Stimulated activated CD4-positive, alpha-beta T cell treated with anti-CD3 and anti-CD28 coated beads, Interleukin-4, amount 100 ng/mL, for 48 hours (primary cell): ENCODE measurements around the gene CACNA1A.
"Not testable (repeated sequence)": the region's sequence is repeated elsewhere in the genome, so short reads cannot be mapped to it uniquely, and the experiment has no call there.

Source experiments
- DNase-seq, 2 donors: peaks; one replicate each; pipeline ENCODE4 v3.0.0-alpha.2; 2020; ENCODE audit warnings: low read depth in 2 of 2

Gene CACNA1A

DNA sequence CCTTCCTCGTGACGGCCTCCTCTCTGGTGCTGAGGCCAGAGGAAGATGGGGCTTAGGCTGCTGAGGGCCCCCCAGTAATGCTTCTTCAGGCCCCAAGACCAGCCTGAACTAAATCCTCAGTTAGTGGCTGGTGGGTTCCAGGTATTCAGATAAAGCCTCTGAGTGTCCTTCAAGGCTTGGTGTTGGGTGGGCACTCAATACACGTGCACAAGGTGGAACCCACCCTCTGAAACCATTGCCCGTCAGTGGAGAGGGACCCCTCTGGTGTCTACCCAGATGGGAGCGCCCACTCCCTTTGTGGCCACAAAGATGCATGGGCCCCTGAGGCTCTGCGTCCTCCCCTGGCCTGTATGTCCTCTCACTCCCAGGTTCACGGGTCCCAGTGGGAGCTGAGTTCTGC is 277.0 kb downstream of the CACNA1A start:
- DNase-seq: no peak

DNA sequence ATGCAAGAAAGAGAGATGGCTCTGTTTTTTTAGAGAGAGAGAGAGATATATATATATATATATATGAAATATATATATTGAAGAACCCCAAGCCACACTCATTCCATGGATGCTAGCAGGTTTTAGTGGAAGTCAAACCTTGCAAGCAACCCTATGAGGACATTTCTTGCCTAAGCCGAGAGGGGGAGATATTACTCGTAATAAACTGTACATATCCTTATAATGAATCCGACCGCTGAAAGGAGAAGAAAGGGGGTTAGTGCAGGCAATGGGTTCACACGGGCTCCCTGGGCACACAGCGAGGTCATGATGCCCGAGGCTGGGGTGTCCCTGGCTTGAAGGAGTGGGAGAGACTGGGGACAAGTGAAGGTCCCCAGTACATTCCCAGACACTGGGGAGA is 277.7 kb downstream of the CACNA1A start:
- no peak for DNase-seq

DNA sequence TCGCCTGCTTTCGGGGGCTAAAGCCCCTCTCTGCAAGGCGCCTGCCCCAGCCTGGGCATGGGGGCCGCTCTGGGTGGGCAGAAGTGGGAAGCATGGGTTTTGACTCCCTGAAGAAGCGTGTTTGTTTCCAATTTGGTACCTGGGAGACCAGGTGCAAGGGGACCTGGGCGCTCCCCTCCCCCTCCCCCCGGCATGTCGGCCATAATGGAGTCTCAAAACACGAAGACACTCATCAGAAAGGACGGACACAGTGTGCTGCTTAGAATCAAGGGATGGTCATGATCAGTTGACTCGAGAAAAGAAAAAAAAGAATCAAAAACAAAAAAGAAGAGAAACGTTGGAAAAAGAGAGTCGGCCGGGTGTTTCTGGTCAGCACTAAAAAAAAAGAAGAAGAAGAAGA is 279.3 kb downstream of the CACNA1A start:
- no peak for DNase-seq

DNA sequence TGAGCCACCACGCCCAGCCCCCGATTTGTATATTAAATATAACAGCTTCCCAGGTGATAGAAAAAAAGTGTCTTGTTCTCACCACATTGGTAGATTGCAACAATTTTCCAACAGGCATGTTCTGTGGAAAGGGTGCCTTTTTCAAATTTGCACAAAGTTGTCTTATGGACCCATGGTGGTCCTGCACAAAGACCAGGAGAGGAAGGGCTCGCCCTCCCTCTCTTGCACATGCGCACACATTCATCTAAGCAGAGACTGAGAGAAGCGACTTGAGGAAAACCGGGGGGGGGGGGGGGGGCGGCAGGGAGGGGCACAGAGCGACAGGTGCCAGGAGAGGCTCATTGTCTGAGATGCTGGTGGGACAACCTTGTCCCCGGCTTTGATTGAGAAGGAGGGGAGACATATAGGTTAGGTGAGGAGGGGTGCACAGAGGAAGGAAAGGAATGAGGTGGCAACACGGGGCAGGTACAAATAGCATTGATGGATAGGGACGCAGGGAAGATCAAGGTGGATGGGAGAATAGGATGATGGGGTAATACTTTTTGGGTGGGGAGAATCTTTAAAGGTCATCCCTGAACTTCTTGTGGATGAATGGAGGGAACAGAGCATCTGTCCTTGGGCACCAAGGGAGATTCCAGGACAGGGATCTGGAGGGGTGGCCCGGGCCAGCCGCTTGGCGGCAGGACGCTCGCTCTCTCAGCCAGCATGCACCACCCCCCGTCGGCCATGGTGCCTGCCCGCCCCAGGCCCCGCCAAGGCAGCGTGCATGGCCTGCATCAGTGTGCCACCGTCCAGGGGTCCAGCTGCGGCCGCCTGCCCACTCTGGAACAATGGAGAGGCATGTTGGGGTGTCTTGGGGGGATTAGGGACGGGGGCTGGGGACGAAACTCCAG is 280.1 kb downstream of the CACNA1A start:
- no peak for DNase-seq

DNA sequence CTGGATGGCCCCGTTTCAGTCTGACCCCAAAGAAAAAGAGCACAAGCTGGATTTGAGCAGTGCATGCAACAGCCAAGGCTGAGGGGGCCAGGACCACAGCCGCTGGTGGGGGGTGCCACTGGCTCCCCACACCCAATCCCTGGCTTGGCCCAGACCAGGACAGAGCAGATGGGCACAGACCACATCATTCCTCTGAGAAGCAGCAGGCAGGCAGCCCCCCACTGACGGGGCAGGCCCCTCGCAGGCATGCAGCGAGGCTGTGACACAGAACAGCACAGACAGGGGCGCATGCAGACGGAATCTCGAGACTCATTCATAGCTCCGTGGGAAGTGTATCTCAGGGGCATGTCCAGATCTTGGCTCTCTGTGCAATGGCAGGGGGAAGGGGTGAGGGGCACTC is 281.2 kb downstream of the CACNA1A start:
- DNase-seq: no peak

DNA sequence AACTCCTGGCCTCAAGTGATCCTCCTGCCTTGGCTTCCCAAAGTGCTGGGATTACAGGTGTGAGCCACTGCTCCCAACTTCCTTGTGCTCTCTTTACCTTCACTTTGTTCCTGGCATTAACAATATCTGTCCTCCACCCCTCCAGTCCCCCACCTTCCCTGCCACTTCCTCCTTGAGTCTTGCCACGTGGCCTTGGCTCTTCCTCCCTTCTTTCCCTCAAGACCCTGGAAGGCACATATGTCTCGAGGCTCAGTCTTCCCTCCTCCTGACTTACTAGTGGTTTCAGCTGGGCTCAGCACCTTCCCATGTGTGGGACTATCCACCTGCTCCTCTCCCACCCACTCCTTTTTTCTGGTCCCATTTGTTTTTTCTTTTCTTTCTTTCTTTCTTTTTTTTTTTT is 285.4 kb downstream of the CACNA1A start:
- DNase-seq: no peak

DNA sequence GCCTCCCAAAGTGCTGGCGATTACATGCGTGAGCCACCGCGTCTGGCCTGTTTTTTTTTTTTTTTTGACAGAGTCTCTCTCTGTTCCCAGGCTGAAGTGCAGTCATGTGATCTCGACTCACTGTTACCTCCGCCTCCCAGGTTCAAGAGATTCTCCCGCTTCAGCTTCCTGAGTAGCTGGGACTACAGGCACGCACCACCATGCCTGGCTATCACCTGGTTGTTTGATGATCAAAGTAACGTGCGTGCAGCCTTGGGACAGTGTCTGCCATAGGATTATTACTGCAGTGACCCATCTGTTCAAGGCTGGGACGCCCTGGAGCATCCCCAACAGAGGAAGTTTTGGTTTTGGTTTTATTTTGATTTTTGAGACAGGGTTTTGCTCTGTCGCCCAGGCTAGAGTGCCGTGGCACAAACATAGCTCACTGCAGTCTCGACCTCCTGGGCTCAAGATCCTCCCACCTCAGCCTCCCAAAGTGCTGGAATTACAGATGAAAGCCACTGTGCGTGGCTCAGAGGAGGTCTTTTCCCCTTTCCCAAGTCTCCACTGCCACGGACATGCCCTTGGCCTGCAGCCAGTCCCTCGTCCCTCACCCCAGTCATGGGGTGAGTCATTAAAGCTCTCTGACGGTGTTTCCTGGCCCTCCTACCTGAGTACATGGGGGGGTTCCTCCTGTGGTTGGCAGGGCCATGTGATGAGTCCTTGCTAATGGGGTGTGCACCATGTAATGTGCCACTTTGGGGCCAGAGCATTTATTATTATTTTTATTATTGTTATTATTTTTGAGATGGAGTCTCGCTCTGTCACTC is 290.5 kb downstream of the CACNA1A start:
- peak in 1 of 2 donors; percentile 10 for DNase-seq

DNA sequence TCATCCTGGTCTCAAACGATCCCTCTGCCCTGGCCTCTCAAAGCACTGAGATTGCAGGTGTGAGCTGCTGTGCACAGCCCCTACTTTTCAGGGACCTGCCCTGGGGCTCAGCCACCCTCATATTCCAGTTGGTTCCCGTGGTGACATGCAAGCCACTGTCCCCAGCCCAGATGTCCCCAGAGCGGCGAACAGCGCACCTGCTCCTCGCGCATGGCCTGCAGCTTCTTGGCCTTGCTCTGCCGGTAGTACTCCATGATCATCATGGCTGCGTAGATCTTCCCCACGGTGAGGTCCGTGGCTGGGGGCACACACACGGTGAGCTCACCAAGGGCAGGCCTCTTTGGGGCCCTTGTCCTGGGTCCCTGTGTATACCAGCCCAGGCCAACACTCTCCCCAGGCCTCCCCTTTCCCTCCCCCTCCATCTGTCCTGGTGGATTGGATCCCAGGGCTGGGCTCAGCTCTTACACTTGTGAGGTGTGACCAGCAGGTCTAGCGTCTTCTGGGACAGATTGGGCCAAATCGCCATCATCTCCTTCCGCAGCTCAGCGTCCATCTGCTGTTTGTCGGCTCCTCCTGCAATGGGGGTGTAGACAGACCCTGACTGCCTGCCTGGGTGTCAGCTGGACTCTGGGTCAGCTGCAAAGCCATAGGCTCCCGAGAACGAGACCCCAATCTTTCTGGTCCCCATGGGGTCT is 292.1 kb downstream of the CACNA1A start:
- no peak for DNase-seq

DNA sequence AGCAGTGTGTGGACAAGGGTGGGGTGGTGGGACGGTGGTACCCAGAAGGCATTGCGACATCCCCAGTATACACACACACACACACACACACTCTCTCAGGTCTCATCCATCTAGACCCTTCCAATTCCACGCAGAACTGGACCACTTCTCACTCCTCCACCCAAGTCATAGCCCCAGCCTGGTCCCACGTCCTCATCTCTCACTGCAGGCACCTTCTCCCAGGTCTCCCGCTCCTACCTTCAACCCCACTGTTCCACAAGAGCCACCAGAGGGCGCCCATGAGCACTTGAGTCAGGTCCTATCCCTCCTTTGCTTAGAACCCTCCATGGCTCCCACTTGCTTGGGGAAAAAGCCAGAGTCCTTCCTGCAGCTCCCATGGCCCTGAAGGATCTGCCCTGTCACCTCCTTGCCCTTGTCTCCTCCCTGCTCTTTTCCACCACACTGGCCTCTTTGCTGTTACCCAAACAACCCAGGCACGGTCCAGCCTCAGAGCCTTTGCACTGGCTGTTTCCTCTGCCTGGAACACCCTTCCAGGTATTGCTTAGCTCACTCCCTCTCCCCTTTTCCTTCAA is 293.4 kb downstream of the CACNA1A start:
- DNase-seq: peak; percentile 75

DNA sequence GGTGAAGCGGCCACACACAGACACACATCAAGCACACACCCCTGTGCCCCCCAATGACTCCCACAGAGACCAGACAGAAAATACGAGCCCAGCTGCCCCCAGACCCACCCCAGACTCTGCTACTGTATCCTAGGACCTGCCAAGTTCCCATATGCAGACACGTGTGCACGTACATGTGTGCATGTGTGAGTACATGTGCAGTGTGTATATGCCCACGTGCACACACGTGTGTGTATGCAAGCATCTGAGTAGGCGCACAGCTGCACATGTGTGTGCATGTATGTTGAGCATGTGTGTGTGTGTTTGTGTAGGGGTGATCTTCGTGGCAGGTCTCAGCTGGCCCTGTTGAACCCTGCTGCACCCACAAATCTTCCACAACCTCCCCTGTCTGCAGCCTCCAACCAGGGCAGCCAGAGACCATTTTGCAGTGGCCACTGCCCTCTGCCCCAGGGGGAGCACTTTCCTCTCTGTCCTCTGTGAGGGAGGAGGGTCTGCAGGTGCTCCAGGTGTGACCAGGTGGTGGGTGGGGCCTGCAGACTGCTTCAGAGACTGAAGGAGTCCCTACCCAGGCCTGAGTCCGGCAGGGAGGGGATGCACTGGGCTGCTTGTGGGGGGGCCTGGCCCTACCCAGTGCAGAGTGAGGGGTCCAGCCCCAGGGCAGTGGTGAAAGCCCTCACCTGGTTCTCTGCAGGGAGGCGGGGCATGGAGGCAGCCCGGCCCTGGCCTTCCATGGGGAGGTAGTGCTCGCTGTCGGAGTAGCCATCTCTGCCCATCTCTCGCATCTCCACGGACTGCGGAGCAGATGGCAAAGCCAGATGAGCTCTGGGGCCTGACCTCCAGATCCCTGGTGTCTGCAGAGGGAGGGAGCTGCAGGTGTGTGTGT is 294.6 kb downstream of the CACNA1A start:
- DNase-seq: no peak

DNA sequence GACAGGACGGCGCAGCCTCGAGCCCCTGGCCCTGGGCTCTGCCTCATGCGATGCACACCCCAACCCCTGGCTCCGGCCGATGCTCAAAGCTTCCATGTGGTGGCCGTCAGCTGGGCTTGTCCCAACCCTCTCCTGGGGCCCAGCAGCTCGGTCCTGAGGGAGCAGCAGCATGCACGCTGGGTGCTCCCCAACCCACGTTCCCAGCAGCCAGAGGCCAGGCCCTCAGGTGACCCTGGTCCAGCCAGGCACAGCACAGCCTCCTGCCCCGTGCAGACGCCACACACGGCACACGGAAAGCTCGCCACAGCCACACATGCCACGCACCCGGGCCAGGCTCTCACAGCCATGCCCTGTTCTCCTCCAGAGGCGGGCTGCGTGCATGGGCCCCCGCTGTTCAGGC is 295.3 kb downstream of the CACNA1A start:
- DNase-seq: no peak

DNA sequence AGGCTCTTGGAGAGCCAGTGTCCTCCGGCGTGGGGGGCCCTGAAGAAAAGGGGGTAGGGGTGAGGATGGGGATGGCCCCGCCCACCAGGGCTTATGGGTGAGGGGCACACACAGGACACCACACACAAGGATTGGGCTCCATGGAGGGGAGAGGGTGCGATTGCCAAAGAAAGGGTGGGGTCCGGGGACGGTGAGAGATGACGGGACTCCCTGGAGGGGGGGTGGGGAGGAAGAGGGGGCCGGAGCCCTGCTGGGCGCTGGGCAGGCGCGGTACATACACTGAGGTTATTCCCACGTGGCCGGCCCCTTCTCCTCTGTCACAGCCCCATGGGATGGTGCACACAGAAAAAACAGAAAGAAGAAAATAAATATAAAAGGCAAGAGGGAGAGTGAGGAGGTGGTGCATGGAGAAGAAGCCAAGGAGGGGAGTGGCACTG is 295.9 kb downstream of the CACNA1A start:
- DNase-seq: no peak

DNA sequence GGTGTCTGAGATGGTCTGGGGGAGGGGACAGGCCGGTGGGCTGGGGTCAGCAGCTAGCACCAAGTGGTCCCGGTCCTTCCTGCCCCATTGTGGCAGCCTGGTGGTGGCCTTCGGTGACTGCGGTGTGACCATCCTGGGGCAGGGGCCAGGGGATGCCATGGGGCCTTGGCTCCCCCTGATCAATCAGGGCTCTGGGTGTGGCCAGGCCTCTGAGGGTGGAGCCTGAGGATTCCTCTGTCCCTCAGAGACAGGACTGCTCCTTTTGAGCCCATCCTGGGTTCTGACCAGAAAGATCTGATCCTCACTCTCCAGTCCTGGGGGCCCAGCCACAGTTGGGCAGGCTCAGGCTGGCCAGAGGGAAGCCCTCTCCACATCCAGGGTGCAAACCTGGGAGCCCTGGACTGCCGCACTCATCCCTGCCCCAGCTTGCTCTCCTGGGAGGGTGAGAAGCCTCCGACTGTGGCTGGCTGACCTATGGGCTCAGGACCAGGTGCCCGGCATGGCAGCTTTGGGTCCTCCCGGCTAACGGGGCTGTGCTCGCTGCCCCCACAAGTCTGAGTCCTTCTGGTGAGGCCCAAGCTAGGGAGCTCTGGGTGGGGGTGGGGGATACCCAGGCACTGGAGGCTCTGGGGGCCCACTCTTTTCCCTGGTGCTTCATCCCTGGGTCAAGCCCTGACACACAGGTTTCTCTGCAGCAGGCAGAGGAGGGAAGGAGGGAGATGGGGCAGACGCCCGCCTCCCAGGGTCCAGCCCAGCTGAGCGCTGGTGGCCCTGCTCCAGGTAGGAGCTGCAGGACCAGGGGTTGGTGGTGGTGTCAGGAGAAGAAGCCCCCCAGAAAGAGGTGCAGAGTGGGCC is 296.6 kb downstream of the CACNA1A start:
- DNase-seq: no peak

DNA sequence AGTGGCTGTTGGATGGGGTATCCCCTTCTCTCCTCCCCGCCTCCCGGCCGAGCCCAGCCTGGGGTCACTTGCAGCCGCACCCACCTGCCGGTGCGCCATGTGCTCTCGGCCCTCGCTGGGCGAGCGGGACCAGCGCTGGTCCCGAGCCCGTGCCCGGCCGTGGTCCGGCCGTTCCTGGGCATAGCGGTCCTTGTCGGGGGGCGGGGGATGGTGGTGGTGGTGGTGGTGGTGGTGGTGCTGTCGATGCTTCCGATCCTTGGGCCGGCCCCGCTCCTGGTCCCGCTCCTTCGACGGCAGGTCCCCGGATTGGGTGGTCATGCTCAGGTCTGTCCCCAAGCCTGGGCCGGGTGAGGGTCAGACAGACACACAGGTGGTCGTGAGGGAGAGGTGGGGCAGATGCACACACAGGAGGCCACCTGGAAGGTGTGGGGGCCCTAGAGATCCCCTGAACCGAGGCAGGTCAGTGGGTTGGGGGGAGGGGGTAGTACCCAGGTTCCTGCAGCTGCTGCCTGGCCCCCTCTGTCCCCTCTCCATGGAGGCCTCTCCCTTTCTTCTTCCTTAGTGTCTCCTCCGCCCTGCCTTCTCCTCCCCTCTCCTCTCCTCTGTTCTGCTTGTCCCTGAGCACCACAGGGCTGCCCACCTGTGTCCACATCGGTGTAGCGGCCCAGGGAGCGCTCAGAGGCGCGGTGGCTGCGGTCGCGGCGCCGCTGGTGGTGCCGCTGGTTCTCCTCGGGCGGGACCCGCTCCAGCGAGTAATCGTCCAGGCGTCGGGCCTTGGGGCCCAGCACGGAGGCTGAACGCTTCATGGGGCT is 297.4 kb downstream of the CACNA1A start:
- no peak for DNase-seq

DNA sequence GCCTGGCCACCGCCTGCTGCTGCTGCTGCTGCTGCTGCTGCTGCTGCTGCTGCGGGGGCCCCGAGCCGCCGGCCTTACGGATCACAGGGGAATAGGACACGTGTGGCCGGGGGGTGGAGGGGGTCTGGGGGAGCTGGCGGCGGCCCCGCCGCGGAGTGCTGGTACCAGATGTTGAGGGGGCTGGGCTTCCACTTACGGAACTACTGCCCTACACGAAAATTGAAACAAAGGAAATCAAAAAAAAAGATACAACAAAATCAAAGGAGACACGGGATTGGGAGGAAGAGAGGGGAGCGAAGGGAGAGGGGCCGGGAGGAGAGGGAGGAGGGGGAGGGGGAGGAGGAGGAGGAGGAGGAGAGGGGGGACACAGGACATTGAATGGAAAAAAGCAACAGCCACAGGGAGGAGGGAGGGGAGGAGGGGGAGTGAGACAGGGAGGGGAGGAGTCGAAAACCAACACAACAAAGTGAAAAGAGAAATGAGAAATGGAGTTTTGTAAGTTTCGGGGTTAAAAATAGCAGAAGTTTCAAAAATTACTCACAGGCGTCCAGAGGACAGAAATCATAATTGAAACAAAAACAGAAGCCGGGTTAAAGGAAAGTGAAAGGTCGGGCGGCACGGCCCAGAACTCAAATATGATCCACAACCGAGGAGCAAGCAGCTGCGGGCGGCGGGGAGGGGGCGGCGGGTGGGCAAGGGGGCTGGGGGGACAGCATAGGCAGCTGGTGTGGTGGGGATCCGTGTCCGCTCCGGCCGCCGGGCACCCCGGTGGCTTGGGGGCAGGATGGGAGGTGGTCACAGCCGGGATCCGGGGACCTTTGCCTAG is 298.2 kb downstream of the CACNA1A start:
- DNase-seq: peak; percentile 48 to 58

DNA sequence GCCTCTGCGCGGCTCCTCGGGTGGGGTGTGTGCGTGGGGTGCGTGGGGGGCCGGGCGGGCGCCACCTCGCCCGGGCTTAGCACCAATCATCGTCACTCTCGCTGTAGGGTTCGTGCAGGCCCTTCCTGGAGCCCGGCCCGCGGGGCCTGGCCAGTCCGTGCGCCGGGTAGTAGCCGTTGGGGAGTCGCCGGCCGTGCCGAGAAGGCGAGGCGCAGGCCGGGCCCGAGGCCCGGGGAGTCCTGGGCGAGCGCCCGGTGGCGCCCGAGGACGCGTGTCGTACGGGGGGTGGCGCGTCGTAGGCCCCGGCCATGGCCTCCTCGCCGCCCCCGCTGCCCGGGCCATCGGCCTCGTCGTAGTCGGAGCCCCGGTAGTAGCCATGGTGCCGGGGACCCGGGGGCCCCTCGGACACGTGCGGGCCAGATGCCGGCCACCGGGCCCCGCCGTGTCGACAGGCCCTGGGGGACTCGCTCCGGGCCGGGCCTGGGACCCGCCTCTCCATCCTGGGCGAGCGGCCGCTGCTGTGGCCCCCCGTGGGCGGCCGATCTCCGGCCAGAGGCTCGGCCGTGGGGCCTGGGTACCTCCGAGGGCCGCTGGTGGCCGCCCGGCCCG is 298.9 kb downstream of the CACNA1A start:
- DNase-seq: no peak

DNA sequence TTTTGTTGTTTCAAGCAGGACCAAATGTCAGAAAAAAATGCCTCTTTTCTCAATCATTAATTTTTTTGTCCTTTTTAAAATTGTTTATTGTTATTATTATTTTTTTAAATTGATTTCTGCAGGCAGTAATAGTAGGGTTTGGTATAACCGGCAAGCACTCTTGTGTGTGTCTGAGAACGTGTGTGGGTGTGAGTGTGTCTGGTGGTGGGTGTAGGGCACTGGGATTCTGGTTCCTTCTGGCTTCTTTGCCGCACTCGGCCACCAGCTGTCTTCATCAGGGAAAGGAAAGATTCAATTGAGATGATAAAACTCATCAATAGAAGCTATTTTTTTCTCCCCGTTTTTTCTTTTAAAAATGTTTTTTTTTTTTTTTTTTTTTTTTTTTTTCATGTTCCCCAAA is 299.7 kb downstream of the CACNA1A start:
- no peak for DNase-seq

DNA sequence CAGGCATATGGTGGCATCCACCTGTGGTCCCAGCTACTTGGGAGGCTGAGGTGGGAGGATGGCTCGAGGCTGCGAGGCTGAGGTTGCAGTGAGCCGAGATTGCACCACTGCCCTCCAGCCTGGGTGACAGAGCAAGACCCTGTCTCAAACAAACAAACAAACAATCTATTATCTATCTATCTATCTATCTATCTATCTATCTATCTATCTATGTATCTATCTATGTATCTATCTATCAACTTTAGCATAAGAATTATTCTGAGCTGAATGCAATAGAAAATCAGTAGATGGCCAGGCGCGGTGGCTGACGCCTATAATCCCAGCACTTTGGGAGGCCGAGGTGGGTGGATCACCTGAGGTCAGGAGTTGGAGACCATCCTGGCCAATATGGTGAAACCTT is 304.2 kb downstream of the CACNA1A start:
- not testable (repeated sequence) for DNase-seq
